BLaER1 (cell line): ENCODE measurements around the gene GAGE12E.
"Not testable (repeated sequence)": the region's sequence is repeated elsewhere in the genome, so short reads cannot be mapped to it uniquely, and the experiment has no call there.

Experiments
- H3K27ac ChIP-seq: shearing (Covaris generic); formaldehyde crosslinking; 2 replicates; pipeline ENCODE4 v1.8.1; 2022
- H3K27me3 ChIP-seq: shearing (Covaris generic); formaldehyde crosslinking; 2 replicates; pipeline ENCODE4 v1.8.1; 2022
- H3K36me3 ChIP-seq: shearing (Covaris generic); formaldehyde crosslinking; 2 replicates; pipeline ENCODE4 v1.8.1; 2022
- H3K4me1 ChIP-seq: shearing (Covaris generic); formaldehyde crosslinking; 2 replicates; pipeline ENCODE4 v1.8.1; 2022
- H3K4me2 ChIP-seq: shearing (Covaris generic); formaldehyde crosslinking; 2 replicates; pipeline ENCODE4 v1.8.1; 2022
- H3K4me3 ChIP-seq: shearing (Covaris generic); formaldehyde crosslinking; 2 replicates; pipeline ENCODE4 v1.8.1; 2022
- H3K9ac ChIP-seq: shearing (Covaris generic); formaldehyde crosslinking; 2 replicates; pipeline ENCODE4 v1.8.1; 2022
- H3K9me3 ChIP-seq: shearing (Covaris generic); formaldehyde crosslinking; 2 replicates; pipeline ENCODE4 v1.8.1; 2022
- H4K20me1 ChIP-seq: shearing (Covaris generic); formaldehyde crosslinking; 2 replicates; pipeline ENCODE4 v1.8.1; 2022

Gene GAGE12E, protein sequence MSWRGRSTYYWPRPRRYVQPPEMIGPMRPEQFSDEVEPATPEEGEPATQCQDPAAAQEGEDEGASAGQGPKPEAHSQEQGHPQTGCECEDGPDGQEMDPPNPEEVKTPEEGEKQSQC

DNA sequence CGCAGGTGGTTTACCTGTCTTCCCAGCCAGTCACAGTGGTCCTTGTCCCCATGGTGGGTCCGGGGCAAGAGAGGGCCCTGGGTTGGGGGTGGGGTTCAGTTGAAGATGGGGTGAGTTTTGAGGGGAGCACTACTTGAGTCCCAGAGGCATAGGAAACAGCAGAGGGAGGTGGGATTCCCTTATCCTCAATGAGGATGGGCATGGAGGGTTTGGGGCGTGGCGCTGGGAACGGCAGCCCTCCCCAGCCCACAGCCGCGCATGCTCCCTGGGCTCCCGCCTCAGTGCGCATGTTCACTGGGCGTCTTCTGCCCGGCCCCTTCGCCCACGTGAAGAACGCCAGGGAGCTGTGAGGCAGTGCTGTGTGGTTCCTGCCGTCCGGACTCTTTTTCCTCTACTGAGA is at the start of gene GAGE12E:
Gene GAGE12E (plus strand): TSS at position 301 of the 400 bp plus-strand sequence. CDS start 1,155 bp downstream, outside the sequence.
- not testable (repeated sequence) for H3K9ac ChIP-seq, H3K4me3 ChIP-seq, H3K36me3 ChIP-seq, H3K9me3 ChIP-seq, H3K4me2 ChIP-seq, H3K27ac ChIP-seq, H3K27me3 ChIP-seq, H4K20me1 ChIP-seq, H3K4me1 ChIP-seq

DNA sequence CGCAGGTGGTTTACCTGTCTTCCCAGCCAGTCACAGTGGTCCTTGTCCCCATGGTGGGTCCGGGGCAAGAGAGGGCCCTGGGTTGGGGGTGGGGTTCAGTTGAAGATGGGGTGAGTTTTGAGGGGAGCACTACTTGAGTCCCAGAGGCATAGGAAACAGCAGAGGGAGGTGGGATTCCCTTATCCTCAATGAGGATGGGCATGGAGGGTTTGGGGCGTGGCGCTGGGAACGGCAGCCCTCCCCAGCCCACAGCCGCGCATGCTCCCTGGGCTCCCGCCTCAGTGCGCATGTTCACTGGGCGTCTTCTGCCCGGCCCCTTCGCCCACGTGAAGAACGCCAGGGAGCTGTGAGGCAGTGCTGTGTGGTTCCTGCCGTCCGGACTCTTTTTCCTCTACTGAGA is 19.2 kb upstream of the GAGE12E start, which contains the start of gene GAGE12C:
Gene GAGE12C (plus strand): TSS at position 301 of the 400 bp plus-strand sequence. CDS start 1,155 bp downstream, outside the sequence.
- not testable (repeated sequence) for H3K9ac ChIP-seq

DNA sequence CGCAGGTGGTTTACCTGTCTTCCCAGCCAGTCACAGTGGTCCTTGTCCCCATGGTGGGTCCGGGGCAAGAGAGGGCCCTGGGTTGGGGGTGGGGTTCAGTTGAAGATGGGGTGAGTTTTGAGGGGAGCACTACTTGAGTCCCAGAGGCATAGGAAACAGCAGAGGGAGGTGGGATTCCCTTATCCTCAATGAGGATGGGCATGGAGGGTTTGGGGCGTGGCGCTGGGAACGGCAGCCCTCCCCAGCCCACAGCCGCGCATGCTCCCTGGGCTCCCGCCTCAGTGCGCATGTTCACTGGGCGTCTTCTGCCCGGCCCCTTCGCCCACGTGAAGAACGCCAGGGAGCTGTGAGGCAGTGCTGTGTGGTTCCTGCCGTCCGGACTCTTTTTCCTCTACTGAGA is 9.7 kb upstream of the GAGE12E start, which contains the start of gene GAGE12D:
Gene GAGE12D (plus strand): TSS at position 301 of the 400 bp plus-strand sequence. CDS start 1,155 bp downstream, outside the sequence.
- not testable (repeated sequence) for H3K4me1 ChIP-seq

More for the DNA sequence above, 19.2 kb upstream of the GAGE12E start, which contains the start of gene GAGE12C:
- H3K4me1 ChIP-seq, H3K4me2 ChIP-seq, H3K36me3 ChIP-seq, H3K27me3 ChIP-seq, H3K4me3 ChIP-seq, H3K27ac ChIP-seq, H3K9me3 ChIP-seq, H4K20me1 ChIP-seq: not testable (repeated sequence)

DNA sequence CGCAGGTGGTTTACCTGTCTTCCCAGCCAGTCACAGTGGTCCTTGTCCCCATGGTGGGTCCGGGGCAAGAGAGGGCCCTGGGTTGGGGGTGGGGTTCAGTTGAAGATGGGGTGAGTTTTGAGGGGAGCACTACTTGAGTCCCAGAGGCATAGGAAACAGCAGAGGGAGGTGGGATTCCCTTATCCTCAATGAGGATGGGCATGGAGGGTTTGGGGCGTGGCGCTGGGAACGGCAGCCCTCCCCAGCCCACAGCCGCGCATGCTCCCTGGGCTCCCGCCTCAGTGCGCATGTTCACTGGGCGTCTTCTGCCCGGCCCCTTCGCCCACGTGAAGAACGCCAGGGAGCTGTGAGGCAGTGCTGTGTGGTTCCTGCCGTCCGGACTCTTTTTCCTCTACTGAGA is 9.5 kb downstream of the GAGE12E start, which contains the start of gene GAGE12F:
Gene GAGE12F (plus strand): TSS at position 301 of the 400 bp plus-strand sequence. CDS start 1,155 bp downstream, outside the sequence.
- not testable (repeated sequence) for H3K9me3 ChIP-seq, H3K27me3 ChIP-seq, H3K27ac ChIP-seq, H3K4me3 ChIP-seq, H3K4me2 ChIP-seq, H3K36me3 ChIP-seq, H3K4me1 ChIP-seq, H3K9ac ChIP-seq, H4K20me1 ChIP-seq

More for the DNA sequence above, 9.7 kb upstream of the GAGE12E start, which contains the start of gene GAGE12D:
- H3K4me2 ChIP-seq, H3K27ac ChIP-seq, H4K20me1 ChIP-seq, H3K4me3 ChIP-seq, H3K36me3 ChIP-seq, H3K9me3 ChIP-seq, H3K9ac ChIP-seq, H3K27me3 ChIP-seq: not testable (repeated sequence)

DNA sequence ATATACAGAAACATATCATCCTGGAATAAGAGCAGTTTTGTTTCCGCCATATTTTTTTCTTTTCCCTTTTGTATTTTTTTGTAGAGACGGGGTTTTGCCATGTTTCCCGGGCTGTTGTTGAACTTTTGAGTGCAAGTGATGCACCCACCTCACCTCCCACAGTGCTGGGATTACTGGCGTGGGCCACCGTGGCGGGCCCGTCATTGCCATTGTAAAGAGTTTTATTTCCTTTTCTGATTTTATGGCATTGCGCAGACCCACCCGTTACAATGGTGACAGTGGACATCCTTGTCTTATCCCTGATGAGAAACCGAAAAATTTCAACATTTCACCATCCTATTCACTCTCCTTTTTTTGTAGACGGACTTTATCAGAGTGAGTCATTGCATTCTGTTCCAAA is 17.6 kb downstream of the GAGE12E start:
- H3K4me1 ChIP-seq, H3K27me3 ChIP-seq, H4K20me1 ChIP-seq, H3K27ac ChIP-seq, H3K9ac ChIP-seq, H3K4me3 ChIP-seq, H3K36me3 ChIP-seq, H3K4me2 ChIP-seq, H3K9me3 ChIP-seq: not testable (repeated sequence)

DNA sequence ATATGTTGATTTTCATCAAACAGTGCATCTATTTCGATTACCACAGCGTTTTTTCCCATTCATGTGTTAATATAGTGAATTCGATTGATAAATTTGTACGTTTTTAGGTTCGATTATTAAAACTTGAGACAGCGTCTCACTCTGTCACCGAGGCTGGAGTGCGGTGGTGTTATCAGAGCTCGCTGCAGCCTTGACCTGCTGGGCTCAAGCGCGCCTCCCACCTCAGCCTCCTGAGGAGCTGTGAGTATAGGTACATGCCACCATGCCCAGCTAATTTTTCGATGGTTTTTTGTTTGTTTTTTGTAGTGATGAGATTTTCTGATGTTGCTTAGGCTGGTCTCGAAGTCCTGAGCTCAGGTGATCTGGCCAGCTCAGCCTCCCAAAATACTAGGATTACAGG is 18.1 kb downstream of the GAGE12E start:
- not testable (repeated sequence) for H3K9ac ChIP-seq, H3K4me2 ChIP-seq, H3K27ac ChIP-seq, H3K4me1 ChIP-seq, H3K36me3 ChIP-seq, H3K27me3 ChIP-seq, H3K4me3 ChIP-seq, H4K20me1 ChIP-seq, H3K9me3 ChIP-seq

DNA sequence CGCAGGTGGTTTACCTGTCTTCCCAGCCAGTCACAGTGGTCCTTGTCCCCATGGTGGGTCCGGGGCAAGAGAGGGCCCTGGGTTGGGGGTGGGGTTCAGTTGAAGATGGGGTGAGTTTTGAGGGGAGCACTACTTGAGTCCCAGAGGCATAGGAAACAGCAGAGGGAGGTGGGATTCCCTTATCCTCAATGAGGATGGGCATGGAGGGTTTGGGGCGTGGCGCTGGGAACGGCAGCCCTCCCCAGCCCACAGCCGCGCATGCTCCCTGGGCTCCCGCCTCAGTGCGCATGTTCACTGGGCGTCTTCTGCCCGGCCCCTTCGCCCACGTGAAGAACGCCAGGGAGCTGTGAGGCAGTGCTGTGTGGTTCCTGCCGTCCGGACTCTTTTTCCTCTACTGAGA is 19.0 kb downstream of the GAGE12E start, which contains the start of gene GAGE12G:
Gene GAGE12G (plus strand): TSS at position 301 of the 400 bp plus-strand sequence. CDS start 1,155 bp downstream, outside the sequence.
- not testable (repeated sequence) for H3K4me3 ChIP-seq, H4K20me1 ChIP-seq, H3K36me3 ChIP-seq, H3K4me2 ChIP-seq, H3K4me1 ChIP-seq, H3K9me3 ChIP-seq, H3K9ac ChIP-seq, H3K27ac ChIP-seq, H3K27me3 ChIP-seq

DNA sequence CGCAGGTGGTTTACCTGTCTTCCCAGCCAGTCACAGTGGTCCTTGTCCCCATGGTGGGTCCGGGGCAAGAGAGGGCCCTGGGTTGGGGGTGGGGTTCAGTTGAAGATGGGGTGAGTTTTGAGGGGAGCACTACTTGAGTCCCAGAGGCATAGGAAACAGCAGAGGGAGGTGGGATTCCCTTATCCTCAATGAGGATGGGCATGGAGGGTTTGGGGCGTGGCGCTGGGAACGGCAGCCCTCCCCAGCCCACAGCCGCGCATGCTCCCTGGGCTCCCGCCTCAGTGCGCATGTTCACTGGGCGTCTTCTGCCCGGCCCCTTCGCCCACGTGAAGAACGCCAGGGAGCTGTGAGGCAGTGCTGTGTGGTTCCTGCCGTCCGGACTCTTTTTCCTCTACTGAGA is 28.6 kb downstream of the GAGE12E start, which contains the start of gene GAGE12H:
Gene GAGE12H (plus strand): TSS at position 301 of the 400 bp plus-strand sequence. CDS start 1,155 bp downstream, outside the sequence.
- H4K20me1 ChIP-seq, H3K4me3 ChIP-seq, H3K27me3 ChIP-seq, H3K36me3 ChIP-seq, H3K4me1 ChIP-seq, H3K9ac ChIP-seq, H3K27ac ChIP-seq, H3K4me2 ChIP-seq, H3K9me3 ChIP-seq: not testable (repeated sequence)

DNA sequence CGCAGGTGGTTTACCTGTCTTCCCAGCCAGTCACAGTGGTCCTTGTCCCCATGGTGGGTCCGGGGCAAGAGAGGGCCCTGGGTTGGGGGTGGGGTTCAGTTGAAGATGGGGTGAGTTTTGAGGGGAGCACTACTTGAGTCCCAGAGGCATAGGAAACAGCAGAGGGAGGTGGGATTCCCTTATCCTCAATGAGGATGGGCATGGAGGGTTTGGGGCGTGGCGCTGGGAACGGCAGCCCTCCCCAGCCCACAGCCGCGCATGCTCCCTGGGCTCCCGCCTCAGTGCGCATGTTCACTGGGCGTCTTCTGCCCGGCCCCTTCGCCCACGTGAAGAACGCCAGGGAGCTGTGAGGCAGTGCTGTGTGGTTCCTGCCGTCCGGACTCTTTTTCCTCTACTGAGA is 38.1 kb downstream of the GAGE12E start, which contains the start of gene GAGE2A:
Gene GAGE2A (plus strand): TSS at position 301 of the 400 bp plus-strand sequence. CDS start 1,155 bp downstream, outside the sequence.
- H3K4me2 ChIP-seq, H3K9ac ChIP-seq, H3K9me3 ChIP-seq, H3K27ac ChIP-seq, H3K4me1 ChIP-seq, H4K20me1 ChIP-seq, H3K4me3 ChIP-seq, H3K27me3 ChIP-seq, H3K36me3 ChIP-seq: not testable (repeated sequence)

DNA sequence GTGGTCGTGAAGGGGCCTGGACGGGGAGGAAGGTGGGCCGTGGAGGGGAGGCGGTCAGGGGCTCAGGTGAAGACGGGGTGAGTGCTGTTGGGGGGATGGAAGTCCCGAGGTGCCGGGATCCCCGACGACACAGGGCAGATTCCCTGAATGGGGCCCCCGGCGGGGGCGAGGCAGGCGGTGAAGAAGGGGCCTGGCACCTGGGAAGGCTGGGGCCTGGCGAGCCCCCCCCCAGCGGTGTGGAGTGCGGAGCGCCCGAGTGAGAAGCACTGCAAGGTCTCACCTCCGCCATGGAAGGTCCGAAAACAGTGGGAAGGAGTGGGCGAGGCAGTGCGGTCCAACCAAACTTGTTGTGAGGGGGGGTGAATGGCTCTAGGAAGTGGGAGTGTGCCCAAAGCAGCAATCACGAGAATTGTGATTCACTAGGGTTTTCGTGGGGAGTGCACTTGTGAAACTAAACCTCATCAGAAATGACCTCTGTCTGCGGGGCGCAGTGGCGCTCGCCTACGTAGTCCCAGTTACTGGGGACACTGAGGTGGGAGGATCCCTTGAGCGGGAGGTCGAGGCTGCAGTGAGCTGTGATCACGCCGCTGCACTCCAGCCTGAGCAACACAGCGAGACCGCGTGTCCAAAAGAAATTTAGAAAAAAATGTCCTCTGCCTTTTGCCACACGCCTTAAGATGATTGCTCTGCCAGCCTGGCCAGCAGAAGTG is 38.8 kb downstream of the GAGE12E start:
- H4K20me1 ChIP-seq, H3K4me1 ChIP-seq, H3K9ac ChIP-seq, H3K9me3 ChIP-seq, H3K27me3 ChIP-seq, H3K36me3 ChIP-seq, H3K4me2 ChIP-seq, H3K4me3 ChIP-seq, H3K27ac ChIP-seq: not testable (repeated sequence)

DNA sequence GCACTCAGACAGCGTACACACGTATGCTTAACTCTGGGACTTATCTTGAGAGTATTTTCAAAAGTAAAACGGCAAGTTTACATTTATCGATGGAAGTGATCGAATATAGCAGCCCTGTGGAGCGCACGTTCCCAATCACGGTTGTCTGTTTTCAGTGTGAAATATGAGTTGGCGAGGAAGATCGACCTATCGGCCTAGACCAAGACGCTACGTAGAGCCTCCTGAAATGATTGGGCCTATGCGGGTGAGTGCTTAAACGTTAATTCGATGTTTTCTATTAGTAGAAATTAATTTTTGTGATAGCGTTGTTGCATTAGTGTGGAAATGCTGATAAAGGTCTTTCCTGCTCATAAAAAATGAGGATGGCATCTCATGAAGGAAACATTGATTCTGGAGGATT is 39.4 kb downstream of the GAGE12E start:
- not testable (repeated sequence) for H3K4me3 ChIP-seq, H3K4me1 ChIP-seq, H3K4me2 ChIP-seq

DNA sequence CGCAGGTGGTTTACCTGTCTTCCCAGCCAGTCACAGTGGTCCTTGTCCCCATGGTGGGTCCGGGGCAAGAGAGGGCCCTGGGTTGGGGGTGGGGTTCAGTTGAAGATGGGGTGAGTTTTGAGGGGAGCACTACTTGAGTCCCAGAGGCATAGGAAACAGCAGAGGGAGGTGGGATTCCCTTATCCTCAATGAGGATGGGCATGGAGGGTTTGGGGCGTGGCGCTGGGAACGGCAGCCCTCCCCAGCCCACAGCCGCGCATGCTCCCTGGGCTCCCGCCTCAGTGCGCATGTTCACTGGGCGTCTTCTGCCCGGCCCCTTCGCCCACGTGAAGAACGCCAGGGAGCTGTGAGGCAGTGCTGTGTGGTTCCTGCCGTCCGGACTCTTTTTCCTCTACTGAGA is 47.6 kb downstream of the GAGE12E start, which contains the start of gene GAGE1:
Gene GAGE1 (plus strand): TSS at position 301 of the 400 bp plus-strand sequence. CDS start 1,155 bp downstream, outside the sequence.
- H3K4me2 ChIP-seq, H3K9ac ChIP-seq, H3K4me3 ChIP-seq, H3K4me1 ChIP-seq, H3K9me3 ChIP-seq, H3K36me3 ChIP-seq, H3K27ac ChIP-seq, H4K20me1 ChIP-seq, H3K27me3 ChIP-seq: not testable (repeated sequence)

More for the DNA sequence above, 39.4 kb downstream of the GAGE12E start:
- not testable (repeated sequence) for H3K27me3 ChIP-seq, H3K9me3 ChIP-seq, H4K20me1 ChIP-seq, H3K27ac ChIP-seq, H3K36me3 ChIP-seq, H3K9ac ChIP-seq
